GM23248 (cell line): ENCODE measurements around the gene HAPSTR1.

Source experiments
- EZH2 ChIP-seq: fragments of 200-600 bp; sonication (generic); IDR thresholded peaks from 2 replicates; pipeline ENCODE4 v1.6.1; 2018; ENCODE audit warnings: antibody characterized with exemption, mild to moderate bottlenecking; ENCODE audit not compliant: insufficient read depth, poor library complexity, severe bottlenecking
- EZH2phosphoT487 ChIP-seq: fragments of 200-600 bp; sonication (generic); IDR thresholded peaks from 2 replicates; pipeline ENCODE4 v1.6.1; 2018; ENCODE audit warnings: antibody characterized with exemption, moderate library complexity, mild to moderate bottlenecking, low read depth; ENCODE audit not compliant: insufficient read depth

- TF ChIP-seq EZH2 (no peak), EZH2phosphoT487 (no peak)
Observed at GRCh38 chr16:9099131-9099625, 7.7 kb downstream of the HAPSTR1 start.
